Subcutaneous adipose tissue (tissue), 4 donors: Measurements from ENCODE around the gene DNTT. TPM values are rescaled to one million over a fixed set of nuclear protein-coding genes. Genes with fewer than 3 reads are reported as not detected.

Experiments used
- total RNA-seq, 4 donors: library from RNA; depleted of rRNA; stranded (reverse); fragments of >200 nt; gene quantifications; one replicate each; pipeline ENCODE4 v1.1.0, GENCODE V29; 2016
- TF ChIP-seq, protein P1 (sequence below): fragments of 450-650 bp; IDR thresholded peaks from one replicate; pipeline ENCODE4 v1.5.1; 2016; ENCODE audit warnings: low read depth, mild to moderate bottlenecking, control low read depth, antibody characterized with exemption, moderate library complexity

DNTT gene
- total RNA-seq, 4 donors from 2014 or later, result not detected

DNA sequence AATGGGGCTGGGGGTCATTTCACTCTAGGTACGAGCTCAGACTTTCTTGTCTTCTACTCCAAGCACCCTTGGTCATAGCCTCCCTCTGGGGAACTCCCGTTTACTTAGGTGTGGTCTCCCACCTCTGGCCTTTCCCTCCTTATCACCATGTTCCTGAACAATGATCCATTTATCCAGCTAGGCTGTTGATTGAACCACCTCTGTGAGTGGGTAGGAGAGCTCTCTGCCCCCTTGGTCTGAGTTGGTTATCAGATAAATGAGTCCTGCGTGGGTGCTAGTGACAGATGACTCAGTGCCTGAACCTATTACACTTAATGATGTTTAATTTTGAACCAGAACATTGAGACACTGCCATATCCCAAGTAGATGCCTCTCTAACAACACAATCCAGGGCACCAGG is 42.3 kb upstream of the DNTT start:
- TF ChIP-seq, protein P1, sequence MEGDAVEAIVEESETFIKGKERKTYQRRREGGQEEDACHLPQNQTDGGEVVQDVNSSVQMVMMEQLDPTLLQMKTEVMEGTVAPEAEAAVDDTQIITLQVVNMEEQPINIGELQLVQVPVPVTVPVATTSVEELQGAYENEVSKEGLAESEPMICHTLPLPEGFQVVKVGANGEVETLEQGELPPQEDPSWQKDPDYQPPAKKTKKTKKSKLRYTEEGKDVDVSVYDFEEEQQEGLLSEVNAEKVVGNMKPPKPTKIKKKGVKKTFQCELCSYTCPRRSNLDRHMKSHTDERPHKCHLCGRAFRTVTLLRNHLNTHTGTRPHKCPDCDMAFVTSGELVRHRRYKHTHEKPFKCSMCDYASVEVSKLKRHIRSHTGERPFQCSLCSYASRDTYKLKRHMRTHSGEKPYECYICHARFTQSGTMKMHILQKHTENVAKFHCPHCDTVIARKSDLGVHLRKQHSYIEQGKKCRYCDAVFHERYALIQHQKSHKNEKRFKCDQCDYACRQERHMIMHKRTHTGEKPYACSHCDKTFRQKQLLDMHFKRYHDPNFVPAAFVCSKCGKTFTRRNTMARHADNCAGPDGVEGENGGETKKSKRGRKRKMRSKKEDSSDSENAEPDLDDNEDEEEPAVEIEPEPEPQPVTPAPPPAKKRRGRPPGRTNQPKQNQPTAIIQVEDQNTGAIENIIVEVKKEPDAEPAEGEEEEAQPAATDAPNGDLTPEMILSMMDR, result no peak

DNA sequence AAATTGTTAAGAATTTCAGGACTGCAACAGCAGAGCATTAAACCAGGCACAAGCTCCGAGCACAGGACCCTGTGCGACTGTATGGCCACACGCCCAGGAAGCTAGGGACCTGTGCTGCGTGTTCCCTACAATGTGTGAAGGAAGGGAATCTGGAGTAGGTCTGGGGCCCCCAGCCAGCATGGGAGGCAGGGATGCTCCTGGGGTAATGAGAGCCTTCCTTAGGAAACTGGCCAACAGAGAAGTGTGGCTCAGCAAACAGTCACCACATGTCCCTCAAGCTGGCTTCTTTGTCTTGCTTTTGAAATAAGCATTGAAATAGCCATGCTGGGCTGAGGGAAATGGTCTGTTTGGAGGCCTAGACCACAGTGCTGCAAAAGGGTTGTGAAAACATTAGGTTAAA is 41.1 kb upstream of the DNTT start:
- TF ChIP-seq, protein P1, result no peak

DNA sequence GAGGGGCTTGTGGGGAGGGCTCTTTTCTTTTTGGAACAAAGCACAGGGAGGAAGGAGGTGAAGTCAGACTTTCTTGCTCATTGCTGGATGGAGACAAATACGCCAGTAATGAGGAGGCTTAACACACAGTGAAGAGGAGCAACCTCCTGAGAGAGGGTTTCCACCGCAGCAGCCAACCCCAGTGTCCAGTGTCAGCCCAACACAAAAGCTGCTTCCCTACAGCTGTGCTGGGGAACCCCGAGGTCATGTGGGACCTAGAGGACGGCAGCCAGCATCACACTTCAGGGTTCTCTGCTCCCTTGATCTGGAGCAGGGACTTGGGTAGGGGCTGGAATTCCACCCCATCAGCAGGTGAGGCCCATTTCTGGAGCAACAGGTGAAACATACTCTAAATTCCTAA is 40.6 kb upstream of the DNTT start:
- TF ChIP-seq, protein P1, result no peak

DNA sequence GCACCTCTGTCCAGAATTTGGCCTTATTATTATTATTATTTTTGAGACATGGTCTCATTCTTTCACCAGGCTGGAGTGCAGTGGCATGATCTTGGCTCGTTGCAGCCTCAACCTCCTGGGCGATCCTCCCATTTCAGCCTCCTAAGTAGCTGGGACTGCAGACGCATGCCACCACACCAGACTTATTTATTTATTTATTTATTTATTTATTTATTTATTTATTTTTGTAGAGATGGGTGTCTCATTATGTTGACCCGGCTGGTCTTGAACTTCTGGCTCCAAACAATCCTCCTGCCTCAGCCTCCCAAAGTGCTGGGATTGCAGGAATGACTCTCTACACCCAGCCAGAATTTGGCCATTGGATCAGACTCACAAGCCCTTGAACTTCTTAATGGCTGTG is 39.3 kb upstream of the DNTT start:
- TF ChIP-seq, protein P1, result no peak

DNA sequence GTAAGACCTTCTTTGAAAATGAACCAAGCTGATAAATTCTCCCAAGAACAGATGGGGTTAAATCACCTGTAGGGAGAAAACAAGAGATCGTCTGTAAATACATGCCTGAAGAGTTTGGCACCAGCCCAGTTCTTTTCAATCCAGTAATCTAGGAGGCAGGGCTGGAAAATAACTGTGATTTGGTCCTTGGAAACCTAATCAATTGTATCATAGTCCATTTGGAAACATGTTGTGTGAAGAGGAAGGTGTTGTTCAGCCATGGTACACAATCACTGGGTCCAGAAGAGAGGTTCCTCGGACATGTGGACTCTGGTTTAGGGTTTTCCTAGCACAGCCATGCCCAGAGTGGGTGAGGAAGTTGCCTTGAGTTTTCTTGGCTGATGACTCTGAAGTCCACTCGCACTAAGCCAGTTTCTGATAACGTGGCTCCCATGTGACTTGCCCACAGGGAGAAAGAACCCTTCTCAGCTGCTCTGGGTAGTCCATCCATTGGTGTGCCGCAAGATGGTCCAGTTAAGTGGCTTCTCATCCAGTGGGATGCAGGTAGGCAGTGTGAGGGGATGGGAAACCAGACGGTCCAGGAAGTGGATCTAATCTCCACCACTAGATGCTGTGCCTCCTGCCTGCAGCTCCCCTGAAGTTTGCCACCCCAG is 38.0 kb upstream of the DNTT start:
- TF ChIP-seq, protein P1, result no peak

- TF ChIP-seq, protein P1, result no peak
Observed at GRCh38 chr10:96267234-96267705, 37.0 kb upstream of the DNTT start.

DNA sequence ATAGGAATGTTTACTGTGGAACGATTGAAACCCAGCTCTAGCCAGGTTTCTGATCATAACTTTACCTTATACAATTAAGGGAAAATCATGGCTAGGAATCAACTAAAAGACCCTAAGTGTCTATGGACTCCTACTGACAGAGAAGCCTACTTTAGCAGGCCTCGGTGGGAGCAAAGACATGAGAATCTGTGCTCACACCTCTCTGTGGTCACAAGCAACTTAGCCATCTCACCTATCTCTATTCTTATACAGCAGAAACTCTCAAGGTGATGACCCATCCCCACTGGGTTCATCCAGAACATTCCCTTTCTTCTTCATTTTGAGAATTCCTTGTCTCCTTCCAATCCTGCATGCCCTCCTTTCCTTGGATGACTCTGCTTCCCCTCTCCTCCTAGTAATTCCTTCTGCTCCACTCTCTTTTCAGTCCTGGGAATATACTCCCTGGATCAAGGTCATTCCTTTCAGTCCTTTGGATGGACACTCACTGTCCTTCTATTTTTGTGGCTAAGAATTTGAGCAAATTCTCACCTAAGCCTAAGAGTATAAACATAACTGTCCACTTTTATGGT is 35.8 kb upstream of the DNTT start:
- TF ChIP-seq, protein P1, result no peak
